ENCODE results near the gene TRIM42.

TRIM42 gene

DNA sequence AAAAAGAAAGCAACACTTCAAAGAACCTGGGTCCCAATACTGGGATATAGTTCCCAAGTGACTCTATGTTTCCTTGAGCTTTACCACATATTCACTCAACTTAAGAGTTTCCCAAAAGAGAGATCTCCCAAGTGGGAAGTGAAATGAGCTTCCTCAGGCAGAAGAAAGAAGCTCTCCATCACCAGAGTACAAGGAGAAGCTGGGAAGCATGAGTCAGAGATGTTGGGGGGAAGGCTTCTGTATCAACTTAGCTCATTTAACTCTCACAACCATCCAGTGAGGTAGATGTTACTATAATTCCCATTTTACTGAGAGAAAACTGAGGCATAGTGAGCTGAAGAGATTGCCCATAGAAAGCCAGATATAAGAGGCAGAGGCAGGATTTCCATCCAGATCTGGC is 47.0 kb upstream of the TRIM42 start:
- TF ChIP-seq ZNF565 (CRISPR knock-in tag; conservative IDR thresholded peaks at IDR 0.05; ENCODE audit: low read depth): no peak
- no peak for TF ChIP-seq ARNTL (CRISPR knock-in tag; IDR thresholded peaks at IDR 0.05; ENCODE audit: borderline replicate concordance, low read depth)
- TF ChIP-seq ZFP3 (CRISPR knock-in tag; IDR thresholded peaks at IDR 0.05): no peak
- TF ChIP-seq ZC3H10 (CRISPR knock-in tag; IDR thresholded peaks at IDR 0.05): no peak
- TF ChIP-seq PPARA (CRISPR knock-in tag; IDR thresholded peaks at IDR 0.05; ENCODE audit: borderline replicate concordance): no peak
- TF ChIP-seq, protein P1, sequence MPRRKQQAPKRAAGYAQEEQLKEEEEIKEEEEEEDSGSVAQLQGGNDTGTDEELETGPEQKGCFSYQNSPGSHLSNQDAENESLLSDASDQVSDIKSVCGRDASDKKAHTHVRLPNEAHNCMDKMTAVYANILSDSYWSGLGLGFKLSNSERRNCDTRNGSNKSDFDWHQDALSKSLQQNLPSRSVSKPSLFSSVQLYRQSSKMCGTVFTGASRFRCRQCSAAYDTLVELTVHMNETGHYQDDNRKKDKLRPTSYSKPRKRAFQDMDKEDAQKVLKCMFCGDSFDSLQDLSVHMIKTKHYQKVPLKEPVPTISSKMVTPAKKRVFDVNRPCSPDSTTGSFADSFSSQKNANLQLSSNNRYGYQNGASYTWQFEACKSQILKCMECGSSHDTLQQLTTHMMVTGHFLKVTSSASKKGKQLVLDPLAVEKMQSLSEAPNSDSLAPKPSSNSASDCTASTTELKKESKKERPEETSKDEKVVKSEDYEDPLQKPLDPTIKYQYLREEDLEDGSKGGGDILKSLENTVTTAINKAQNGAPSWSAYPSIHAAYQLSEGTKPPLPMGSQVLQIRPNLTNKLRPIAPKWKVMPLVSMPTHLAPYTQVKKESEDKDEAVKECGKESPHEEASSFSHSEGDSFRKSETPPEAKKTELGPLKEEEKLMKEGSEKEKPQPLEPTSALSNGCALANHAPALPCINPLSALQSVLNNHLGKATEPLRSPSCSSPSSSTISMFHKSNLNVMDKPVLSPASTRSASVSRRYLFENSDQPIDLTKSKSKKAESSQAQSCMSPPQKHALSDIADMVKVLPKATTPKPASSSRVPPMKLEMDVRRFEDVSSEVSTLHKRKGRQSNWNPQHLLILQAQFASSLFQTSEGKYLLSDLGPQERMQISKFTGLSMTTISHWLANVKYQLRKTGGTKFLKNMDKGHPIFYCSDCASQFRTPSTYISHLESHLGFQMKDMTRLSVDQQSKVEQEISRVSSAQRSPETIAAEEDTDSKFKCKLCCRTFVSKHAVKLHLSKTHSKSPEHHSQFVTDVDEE (CRISPR knock-in tag; IDR thresholded peaks at IDR 0.05): no peak
- TF ChIP-seq TCF4 (CRISPR knock-in tag; IDR thresholded peaks at IDR 0.05; ENCODE audit: borderline replicate concordance): no peak
- no peak for TF ChIP-seq BACH2 (CRISPR knock-in tag; IDR thresholded peaks at IDR 0.05; ENCODE audit: borderline replicate concordance)
- TF ChIP-seq GLIS3 (CRISPR knock-in tag; IDR thresholded peaks at IDR 0.05): no peak
- no peak for TF ChIP-seq TOX (CRISPR knock-in tag; IDR thresholded peaks at IDR 0.05; ENCODE audit: borderline replicate concordance)
- TF ChIP-seq ZFP30 (CRISPR knock-in tag; IDR thresholded peaks at IDR 0.05): no peak
- TF ChIP-seq, protein P2, sequence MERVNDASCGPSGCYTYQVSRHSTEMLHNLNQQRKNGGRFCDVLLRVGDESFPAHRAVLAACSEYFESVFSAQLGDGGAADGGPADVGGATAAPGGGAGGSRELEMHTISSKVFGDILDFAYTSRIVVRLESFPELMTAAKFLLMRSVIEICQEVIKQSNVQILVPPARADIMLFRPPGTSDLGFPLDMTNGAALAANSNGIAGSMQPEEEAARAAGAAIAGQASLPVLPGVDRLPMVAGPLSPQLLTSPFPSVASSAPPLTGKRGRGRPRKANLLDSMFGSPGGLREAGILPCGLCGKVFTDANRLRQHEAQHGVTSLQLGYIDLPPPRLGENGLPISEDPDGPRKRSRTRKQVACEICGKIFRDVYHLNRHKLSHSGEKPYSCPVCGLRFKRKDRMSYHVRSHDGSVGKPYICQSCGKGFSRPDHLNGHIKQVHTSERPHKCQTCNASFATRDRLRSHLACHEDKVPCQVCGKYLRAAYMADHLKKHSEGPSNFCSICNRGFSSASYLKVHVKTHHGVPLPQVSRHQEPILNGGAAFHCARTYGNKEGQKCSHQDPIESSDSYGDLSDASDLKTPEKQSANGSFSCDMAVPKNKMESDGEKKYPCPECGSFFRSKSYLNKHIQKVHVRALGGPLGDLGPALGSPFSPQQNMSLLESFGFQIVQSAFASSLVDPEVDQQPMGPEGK (CRISPR knock-in tag; IDR thresholded peaks at IDR 0.05; ENCODE audit: borderline replicate concordance): no peak
- TF ChIP-seq ZNF8 (CRISPR knock-in tag; IDR thresholded peaks at IDR 0.05): no peak
- no peak for TF ChIP-seq RARB (CRISPR knock-in tag; IDR thresholded peaks at IDR 0.05)
- TF ChIP-seq ZNF70 (CRISPR knock-in tag; IDR thresholded peaks at IDR 0.05): no peak
- no peak for TF ChIP-seq ESRRG (CRISPR knock-in tag; IDR thresholded peaks at IDR 0.05)
- TF ChIP-seq, protein P3, sequence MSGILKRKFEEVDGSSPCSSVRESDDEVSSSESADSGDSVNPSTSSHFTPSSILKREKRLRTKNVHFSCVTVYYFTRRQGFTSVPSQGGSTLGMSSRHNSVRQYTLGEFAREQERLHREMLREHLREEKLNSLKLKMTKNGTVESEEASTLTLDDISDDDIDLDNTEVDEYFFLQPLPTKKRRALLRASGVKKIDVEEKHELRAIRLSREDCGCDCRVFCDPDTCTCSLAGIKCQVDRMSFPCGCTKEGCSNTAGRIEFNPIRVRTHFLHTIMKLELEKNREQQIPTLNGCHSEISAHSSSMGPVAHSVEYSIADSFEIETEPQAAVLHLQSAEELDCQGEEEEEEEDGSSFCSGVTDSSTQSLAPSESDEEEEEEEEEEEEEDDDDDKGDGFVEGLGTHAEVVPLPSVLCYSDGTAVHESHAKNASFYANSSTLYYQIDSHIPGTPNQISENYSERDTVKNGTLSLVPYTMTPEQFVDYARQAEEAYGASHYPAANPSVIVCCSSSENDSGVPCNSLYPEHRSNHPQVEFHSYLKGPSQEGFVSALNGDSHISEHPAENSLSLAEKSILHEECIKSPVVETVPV (CRISPR knock-in tag; IDR thresholded peaks at IDR 0.05): no peak
- TF ChIP-seq CSDC2 (CRISPR knock-in tag; IDR thresholded peaks at IDR 0.05): no peak
- no peak for ATAC-seq

DNA sequence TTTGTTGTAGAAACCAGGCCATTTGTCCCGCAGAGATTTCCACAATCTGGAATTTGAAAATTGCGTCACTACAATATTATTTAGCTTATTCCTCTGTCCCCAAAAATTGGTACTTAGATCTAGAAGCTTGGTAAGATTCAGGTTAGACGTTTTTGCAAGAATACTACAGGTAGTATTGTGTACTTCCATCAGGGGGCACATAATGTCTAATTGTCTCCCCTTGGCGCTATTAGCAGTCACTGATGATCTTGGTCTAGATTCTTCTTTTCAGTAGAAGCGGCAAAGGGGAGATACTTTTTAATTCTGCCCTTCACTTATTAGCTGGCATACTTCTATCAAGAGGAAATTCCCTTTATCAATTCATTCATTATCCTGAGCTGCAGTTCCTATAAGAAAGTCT is 42.6 kb upstream of the TRIM42 start:
- TF ChIP-seq SNAI2 (CRISPR knock-in tag; IDR thresholded peaks at IDR 0.05) (no peak), ISL1 (CRISPR knock-in tag; IDR thresholded peaks at IDR 0.05) (no peak), ZFP30 (CRISPR knock-in tag; IDR thresholded peaks at IDR 0.05) (no peak), BACH2 (CRISPR knock-in tag; IDR thresholded peaks at IDR 0.05; ENCODE audit: borderline replicate concordance) (no peak), TCF4 (CRISPR knock-in tag; IDR thresholded peaks at IDR 0.05; ENCODE audit: borderline replicate concordance) (no peak)
- TF ChIP-seq, protein P4, sequence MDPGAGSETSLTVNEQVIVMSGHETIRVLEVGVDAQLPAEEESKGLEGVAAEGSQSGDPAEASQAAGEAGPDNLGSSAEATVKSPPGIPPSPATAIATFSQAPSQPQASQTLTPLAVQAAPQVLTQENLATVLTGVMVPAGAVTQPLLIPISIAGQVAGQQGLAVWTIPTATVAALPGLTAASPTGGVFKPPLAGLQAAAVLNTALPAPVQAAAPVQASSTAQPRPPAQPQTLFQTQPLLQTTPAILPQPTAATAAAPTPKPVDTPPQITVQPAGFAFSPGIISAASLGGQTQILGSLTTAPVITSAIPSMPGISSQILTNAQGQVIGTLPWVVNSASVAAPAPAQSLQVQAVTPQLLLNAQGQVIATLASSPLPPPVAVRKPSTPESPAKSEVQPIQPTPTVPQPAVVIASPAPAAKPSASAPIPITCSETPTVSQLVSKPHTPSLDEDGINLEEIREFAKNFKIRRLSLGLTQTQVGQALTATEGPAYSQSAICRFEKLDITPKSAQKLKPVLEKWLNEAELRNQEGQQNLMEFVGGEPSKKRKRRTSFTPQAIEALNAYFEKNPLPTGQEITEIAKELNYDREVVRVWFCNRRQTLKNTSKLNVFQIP (CRISPR knock-in tag; IDR thresholded peaks at IDR 0.05; ENCODE audit: borderline replicate concordance, low read depth): no peak
- TF ChIP-seq, protein P2 (CRISPR knock-in tag; IDR thresholded peaks at IDR 0.05; ENCODE audit: borderline replicate concordance): no peak
- TF ChIP-seq, protein P3 (CRISPR knock-in tag; IDR thresholded peaks at IDR 0.05): no peak
- no peak for ATAC-seq

Measured in SK-N-SH treated with all-trans-retinoic acid at 6 μM for 48 hours (cell line).